COLO829 (cell line): ENCODE data around the gene TMPRSS4.

Source experiments
- DNase-seq: peaks from one replicate; pipeline ENCODE4 v3.0.0; 2012; ENCODE audit warnings: low spot score

TMPRSS4 gene

GRCh38 chr11:118079491-118079890 is 2.6 kb downstream of the TMPRSS4 start:
- no peak for DNase-seq

GRCh38 chr11:118080296-118080695 is 3.4 kb downstream of the TMPRSS4 start:
- DNase-seq, result no peak

- no peak for DNase-seq
Measured at GRCh38 chr11:118081241-118081958, 4.5 kb downstream of the TMPRSS4 start.

DNA sequence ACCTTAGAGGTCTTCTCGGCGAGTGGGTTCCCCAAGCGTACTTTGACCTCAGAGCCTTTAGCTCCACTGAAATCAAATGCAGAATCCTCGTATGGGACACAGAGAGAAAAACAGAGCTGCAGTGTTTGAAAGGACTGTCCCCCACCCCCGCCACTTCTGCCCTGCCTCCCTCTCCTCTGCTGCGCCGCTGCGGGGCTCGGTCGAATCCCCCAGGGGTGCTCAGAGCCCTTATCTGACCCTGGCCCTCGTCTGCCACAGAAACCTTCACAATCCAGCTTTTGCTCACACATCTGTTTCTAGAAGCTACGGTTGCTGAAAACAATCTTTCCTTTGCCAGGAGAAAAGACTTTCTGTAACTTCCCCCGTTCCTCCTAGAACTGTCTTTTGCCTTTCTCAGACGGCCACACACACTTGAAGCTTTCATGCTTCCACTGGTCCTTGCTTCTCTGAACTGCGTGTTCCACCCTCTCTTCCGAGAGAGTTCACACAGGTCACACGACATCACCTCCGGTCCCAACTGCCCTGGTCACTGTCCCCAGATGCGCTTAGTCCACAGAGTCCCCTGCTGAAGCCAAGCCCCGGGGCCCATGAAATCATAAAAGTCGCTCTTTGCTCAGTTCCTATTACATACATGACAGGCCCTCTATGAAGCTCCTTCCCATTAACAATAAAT is 6.1 kb downstream of the TMPRSS4 start:
- DNase-seq, result no peak

GRCh38 chr11:118084247-118084646 is 7.4 kb downstream of the TMPRSS4 start:
- DNase-seq, result no peak

DNA sequence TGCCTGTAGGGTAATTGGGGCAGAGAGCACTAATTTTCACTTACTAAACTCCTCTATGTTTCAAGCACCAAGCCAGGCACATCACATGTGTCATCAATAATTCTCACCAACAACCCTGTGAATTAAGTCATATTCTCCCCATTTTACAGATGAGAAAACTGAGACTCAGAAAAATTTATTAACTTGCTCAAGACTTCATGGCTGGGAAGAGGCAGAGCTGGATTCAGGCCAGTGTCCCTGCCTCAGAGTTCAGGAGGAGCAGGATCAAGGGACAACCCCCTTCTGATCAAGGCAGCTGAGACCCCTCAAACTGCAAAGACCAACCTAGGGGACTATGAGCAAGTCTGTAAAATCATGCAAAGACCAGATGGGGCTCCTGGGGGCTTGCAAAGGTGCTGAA is 7.8 kb downstream of the TMPRSS4 start:
- DNase-seq, result no peak

GRCh38 chr11:118086913-118087768 is 10.3 kb downstream of the TMPRSS4 start, which contains the start of gene SMIM35:
Gene SMIM35, minus strand, starts transcription at chr11:118086963. Its CDS starts 206 bp downstream, at chr11:118086757.
- no peak for DNase-seq

- DNase-seq, result no peak
Measured at GRCh38 chr11:118087931-118088330, 11.1 kb downstream of the TMPRSS4 start.

DNA sequence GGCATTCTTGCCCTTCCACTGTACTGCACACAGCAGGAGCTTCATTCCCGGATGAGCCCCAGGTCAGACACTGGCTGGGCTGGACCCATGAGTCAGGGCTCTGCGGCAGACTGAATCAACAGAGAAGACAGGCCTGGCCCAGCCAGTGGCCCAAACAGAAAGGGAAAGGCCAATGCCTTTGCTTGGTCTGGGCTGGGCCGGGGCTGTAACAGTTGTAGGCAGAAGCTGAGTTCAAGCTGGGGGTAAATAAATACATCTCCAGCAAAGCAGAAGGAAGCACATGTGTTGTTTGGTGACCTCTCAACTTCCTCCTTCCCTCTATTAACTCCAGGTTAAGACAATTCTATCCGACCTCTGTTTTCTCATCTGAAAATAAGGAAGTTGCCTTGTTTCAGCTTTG is 11.7 kb downstream of the TMPRSS4 start:
- no peak for DNase-seq

- no peak for DNase-seq
Measured at GRCh38 chr11:118090545-118091162, 13.8 kb downstream of the TMPRSS4 start.

- no peak for DNase-seq
Measured at GRCh38 chr11:118091690-118092089, 14.8 kb downstream of the TMPRSS4 start.

- no peak for DNase-seq
Measured at GRCh38 chr11:118092907-118093571, 16.2 kb downstream of the TMPRSS4 start.

GRCh38 chr11:118095493-118095892 is 18.6 kb downstream of the TMPRSS4 start:
- DNase-seq, result no peak

DNA sequence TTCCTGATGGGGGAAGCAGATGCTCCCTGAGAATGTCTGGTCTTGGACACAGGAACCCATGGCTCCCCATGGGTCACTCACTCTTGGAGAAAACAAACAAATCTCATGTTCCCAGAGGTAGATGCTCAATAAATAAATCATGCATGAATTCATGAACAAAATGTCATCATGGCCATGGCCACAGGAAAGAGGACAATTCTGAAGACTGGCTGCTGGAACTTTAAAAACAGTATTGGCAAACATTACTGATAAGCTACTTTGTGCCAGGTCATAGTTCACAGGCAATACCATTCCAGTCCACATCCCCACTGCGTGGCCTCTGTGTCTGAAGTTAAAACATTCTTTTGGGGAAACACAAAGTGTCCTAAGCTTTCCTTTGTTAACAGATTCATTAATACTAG is 19.1 kb downstream of the TMPRSS4 start:
- no peak for DNase-seq

DNA sequence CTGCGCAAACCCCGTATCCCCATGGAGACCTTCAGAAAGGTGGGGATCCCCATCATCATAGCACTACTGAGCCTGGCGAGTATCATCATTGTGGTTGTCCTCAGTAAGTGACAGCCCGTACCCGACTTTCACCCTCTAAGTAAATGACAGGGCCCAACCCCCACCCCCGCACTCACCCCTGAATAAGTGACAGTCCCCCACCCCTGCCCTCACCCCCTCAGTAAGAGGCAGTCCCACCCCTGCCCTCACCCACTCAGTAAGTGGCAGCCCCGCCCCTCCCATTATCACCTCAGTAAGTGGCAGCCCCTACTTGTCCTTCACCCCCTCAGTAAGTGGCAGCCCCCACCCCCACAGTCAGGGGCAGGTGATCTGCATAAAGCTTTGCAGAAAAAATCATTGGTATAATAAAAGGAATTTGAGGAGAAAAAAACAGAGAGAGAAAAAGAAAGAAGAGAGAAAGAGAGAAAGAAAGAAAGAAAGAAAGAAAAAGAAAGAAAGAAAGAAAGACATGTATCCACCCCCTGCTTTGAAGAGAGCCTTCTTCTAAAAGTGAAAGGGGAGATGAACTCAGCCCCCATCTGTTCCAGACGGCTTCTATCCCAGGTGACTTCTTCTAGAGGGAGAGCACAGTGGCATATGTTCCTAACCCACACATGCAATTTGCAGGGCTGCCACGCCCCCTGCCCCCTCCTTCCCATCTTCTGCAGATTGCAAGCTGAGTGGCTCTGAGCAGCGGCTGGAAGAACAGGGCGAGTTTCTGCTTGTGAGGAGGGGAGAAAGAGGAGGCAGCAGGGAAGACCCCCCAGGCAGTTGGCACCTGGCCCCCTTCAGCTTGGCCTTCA is 22.3 kb downstream of the TMPRSS4 start:
- DNase-seq, result no peak

- DNase-seq, result no peak
Measured at GRCh38 chr11:118099838-118100556, 23.1 kb downstream of the TMPRSS4 start.

- DNase-seq, result no peak
Measured at GRCh38 chr11:118100691-118101232, 23.9 kb downstream of the TMPRSS4 start.

GRCh38 chr11:118102721-118103261 is 25.9 kb downstream of the TMPRSS4 start:
- no peak for DNase-seq

GRCh38 chr11:118104491-118104890 is 27.6 kb downstream of the TMPRSS4 start:
- no peak for DNase-seq
